OCI-LY3 (cell line): ENCODE data around the gene LTBP3.

Experiments used
- H2AFZ ChIP-seq: fragments of 200-600, 300-600 bp; shearing (Covaris generic); 2 replicates; pipeline ENCODE4 v1.6.0; 2014; ENCODE audit warnings: antibody characterized with exemption, low read depth, low read length
- H3K27ac ChIP-seq: fragments of 200-600, 300-600 bp; sonication (generic); 2 replicates; pipeline ENCODE4 v1.5.1; 2014; ENCODE audit warnings: mild to moderate bottlenecking, low read length, moderate library complexity, mixed read lengths
- H3K27me3 ChIP-seq: fragments of 200-600, 300-600 bp; sonication (generic); 2 replicates; pipeline ENCODE4 v1.6.1; 2014; ENCODE audit warnings: low read depth, low read length, mixed read lengths
- H3K36me3 ChIP-seq: fragments of 200-600, 300-600 bp; sonication (generic); replicated peaks from 2 replicates; pipeline ENCODE3; 2014; ENCODE audit warnings: low read depth, low read length, mixed read lengths
- H3K4me1 ChIP-seq: fragments of 300-600, 200-600 bp; sonication (generic); 2 replicates; pipeline ENCODE4 v1.6.1; 2014; ENCODE audit warnings: low read length, mixed read lengths
- H3K4me2 ChIP-seq: fragments of 200-600, 300-600 bp; sonication (generic); 2 replicates; pipeline ENCODE4 v1.6.1; 2014; ENCODE audit warnings: low read length, mixed read lengths
- H3K4me3 ChIP-seq: fragments of 300-600, 200-600 bp; sonication (generic); 2 replicates; pipeline ENCODE4 v1.5.1; 2014; ENCODE audit warnings: antibody characterized with exemption, mild to moderate bottlenecking, low read length, moderate library complexity
- H3K79me2 ChIP-seq: fragments of 300-600, 200-600 bp; shearing (Covaris generic); 2 replicates; pipeline ENCODE4 v1.6.1; 2014; ENCODE audit warnings: mild to moderate bottlenecking, low read length, mixed read lengths
- H3K9ac ChIP-seq: fragments of 300-600, 200-600 bp; shearing (Covaris generic); 2 replicates; pipeline ENCODE4 v1.6.0; 2014; ENCODE audit warnings: mild to moderate bottlenecking, low read length, moderate library complexity
- H3K9me3 ChIP-seq: fragments of 200-600, 300-600 bp; shearing (Covaris generic); 2 replicates; pipeline ENCODE4 v1.6.1; 2014; ENCODE audit warnings: low read length, mixed read lengths; ENCODE audit not compliant: insufficient read depth
- H4K20me1 ChIP-seq: fragments of 200-600, 300-600 bp; sonication (generic); 2 replicates; pipeline ENCODE4 v1.6.1; 2016; ENCODE audit warnings: low read length, mixed read lengths; ENCODE audit not compliant: insufficient read depth
- EZH2phosphoT487 ChIP-seq: fragments of 200-600 bp; shearing (Covaris generic); IDR thresholded peaks from 2 replicates; pipeline ENCODE4 v1.6.1; 2018; ENCODE audit warnings: antibody characterized with exemption, mixed run types, low read depth
- TF ChIP-seq, protein P1 (sequence below): fragments of 200-600, 300-600 bp; sonication (generic); IDR thresholded peaks from 2 replicates; pipeline ENCODE4 v1.5.1; 2014; ENCODE audit warnings: antibody characterized with exemption, low read length, low read depth

LTBP3 gene

DNA sequence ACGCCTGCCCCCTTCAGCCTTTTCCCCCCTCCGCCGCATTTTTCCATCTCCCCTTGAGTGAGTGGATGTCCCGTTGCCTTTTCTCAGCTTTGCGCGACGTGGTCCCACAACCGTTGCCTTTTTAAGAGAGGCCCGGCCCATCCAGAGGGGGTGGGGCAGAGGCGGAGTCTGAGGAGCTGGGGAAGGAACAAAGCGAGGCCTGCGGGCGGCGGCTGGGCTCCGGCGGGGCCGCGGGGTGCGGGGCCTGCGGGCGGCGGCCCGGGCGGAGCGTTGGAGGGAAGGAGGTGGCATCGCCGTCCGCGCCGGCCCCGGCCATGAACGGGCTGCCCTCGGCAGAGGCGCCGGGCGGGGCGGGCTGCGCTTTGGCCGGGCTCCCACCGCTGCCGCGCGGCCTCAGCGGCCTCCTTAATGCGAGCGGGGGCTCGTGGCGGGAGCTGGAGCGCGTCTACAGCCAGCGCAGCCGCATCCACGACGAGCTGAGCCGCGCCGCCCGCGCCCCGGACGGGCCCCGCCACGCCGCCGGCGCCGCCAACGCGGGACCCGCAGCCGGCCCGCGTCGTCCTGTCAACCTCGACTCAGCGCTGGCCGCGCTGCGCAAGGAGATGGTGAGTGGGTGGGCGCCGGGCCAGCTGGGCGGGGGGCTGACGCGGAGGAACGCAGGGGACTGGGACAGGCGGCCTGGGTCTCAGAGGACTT lies 14.3 kb upstream of the LTBP3 start, which contains the start of gene FAM89B:
Gene FAM89B, plus strand, starts transcription at position 183 of the 696 bp plus-strand sequence. Its CDS starts 132 bp downstream, at position 315.
- Histone ChIP-seq H3K4me3 (peak within 1 kb of the TSS; percentile 82), H3K9me3 (no peaks in the 10 kb centered on the region), H3K9ac (peak within 1 kb of the TSS; percentile 52), H3K79me2 (peaks cover 63% of the 10 kb centered on the region), H3K27me3 (no peaks in the 10 kb centered on the region), H3K27ac (peak within 1 kb of the TSS; percentile 38), H4K20me1 (peaks cover 13% of the 10 kb centered on the region), H2AFZ (no peak within 1 kb of the TSS), H3K4me1 (peaks cover 51% of the 10 kb centered on the region), H3K36me3 (peaks cover 8% of the 10 kb centered on the region), H3K4me2 (peak within 1 kb of the TSS; percentile 90)
- no peak for TF ChIP-seq EZH2phosphoT487
- TF ChIP-seq, protein P1, sequence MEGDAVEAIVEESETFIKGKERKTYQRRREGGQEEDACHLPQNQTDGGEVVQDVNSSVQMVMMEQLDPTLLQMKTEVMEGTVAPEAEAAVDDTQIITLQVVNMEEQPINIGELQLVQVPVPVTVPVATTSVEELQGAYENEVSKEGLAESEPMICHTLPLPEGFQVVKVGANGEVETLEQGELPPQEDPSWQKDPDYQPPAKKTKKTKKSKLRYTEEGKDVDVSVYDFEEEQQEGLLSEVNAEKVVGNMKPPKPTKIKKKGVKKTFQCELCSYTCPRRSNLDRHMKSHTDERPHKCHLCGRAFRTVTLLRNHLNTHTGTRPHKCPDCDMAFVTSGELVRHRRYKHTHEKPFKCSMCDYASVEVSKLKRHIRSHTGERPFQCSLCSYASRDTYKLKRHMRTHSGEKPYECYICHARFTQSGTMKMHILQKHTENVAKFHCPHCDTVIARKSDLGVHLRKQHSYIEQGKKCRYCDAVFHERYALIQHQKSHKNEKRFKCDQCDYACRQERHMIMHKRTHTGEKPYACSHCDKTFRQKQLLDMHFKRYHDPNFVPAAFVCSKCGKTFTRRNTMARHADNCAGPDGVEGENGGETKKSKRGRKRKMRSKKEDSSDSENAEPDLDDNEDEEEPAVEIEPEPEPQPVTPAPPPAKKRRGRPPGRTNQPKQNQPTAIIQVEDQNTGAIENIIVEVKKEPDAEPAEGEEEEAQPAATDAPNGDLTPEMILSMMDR, result no peak

DNA sequence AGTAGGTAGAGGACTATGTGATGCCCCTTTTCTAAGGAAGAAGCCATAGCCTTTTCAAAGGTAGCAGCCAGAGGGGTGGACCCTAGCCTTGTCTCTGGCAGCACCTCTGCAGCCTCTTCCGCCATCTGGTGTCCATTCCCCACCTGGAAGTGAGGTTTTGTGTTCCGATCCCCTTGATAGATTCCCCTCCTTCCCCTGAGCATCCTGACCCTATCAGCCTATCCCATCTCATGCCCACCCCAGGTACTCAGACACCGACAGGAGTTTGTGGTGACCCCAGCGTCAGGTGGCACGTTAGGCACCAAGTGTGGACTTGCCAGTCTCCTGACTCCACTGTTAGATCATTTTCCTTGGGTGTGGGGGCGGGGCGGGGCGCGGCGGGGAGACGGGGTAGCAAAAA lies 13.8 kb upstream of the LTBP3 start:
- no peak for TF ChIP-seq EZH2phosphoT487
- TF ChIP-seq, protein P1, result peak; percentile 50

DNA sequence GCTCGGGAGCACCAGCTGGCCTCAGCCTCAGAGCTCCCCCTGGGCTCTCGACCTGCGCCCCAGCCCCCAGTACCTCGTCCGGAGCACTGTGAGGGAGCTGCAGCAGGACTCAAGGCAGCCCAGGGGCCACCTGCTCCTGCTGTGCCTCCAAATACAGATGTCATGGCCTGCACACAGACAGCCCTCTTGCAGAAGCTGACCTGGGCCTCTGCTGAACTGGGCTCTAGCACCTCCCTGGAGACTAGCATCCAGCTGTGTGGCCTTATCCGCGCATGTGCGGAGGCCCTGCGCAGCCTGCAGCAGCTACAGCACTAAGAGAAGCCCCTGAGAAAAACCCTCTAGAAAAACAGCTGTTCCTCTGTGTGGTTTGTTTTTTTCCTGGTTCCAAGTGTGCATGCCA lies 13.3 kb upstream of the LTBP3 start:
- peak overlapping the region; percentile 90 for H3K4me2 ChIP-seq
- H3K9ac ChIP-seq, result 0 out of 2 replicates have a peak overlapping the region, but pooled peaks have one; percentile 14
- peaks cover 52% of the 10 kb centered on the region for H3K79me2 ChIP-seq
- H4K20me1 ChIP-seq, result peaks cover 13% of the 10 kb centered on the region
- peak overlapping the region; percentile 82 for H3K4me3 ChIP-seq
- peaks cover 41% of the 10 kb centered on the region for H3K4me1 ChIP-seq
- peak overlapping the region; percentile 38 for H3K27ac ChIP-seq
- H3K27me3 ChIP-seq, result no peaks in the 10 kb centered on the region
- no peak overlapping the region for H2AFZ ChIP-seq
- H3K9me3 ChIP-seq, result no peaks in the 10 kb centered on the region
- H3K36me3 ChIP-seq, result peaks cover 12% of the 10 kb centered on the region
- TF ChIP-seq EZH2phosphoT487, result no peak
- TF ChIP-seq, protein P1, result no peak

More for the DNA sequence above, 13.8 kb upstream of the LTBP3 start:
- Histone ChIP-seq H3K4me1 (peaks cover 46% of the 10 kb centered on the region), H3K4me3 (peak overlapping the region; percentile 82), H3K36me3 (peaks cover 8% of the 10 kb centered on the region), H3K79me2 (peaks cover 57% of the 10 kb centered on the region), H3K9me3 (no peaks in the 10 kb centered on the region), H3K27ac (peak overlapping the region; percentile 38), H3K4me2 (peak overlapping the region; percentile 90), H3K9ac (peak overlapping the region; percentile 14; the same call in 1 of the 2 replicates), H2AFZ (no peak overlapping the region), H3K27me3 (no peaks in the 10 kb centered on the region), H4K20me1 (peaks cover 13% of the 10 kb centered on the region)
